Esophagus squamous epithelium (tissue), 5 donors: ENCODE results near the gene NUDT8. TPM values are rescaled to one million over a fixed set of nuclear protein-coding genes. Genes with fewer than 3 reads are reported as not detected.

Experiments used
- DNase-seq: peaks from one replicate; lab custom pipeline; 2025; lab: John Stamatoyannopoulos, UW
- H3K27ac ChIP-seq, 4 donors: fragments of 200-600 bp; sonication (generic); one replicate each; pipeline ENCODE4 v1.5.1; 2016 to 2019; ENCODE audit warnings: mild to moderate bottlenecking in 1 of 4
- H3K27me3 ChIP-seq, 4 donors: fragments of 200-600 bp; sonication (generic); 1 replicate in 3 of 4; 2 replicates in 1 of 4; pipeline versions ENCODE4 v1.5.1 to v1.6.0; 2017 to 2021; ENCODE audit warnings: antibody characterized with exemption in 1 of 4
- H3K36me3 ChIP-seq, 3 donors: fragments of 200-600 bp; sonication (generic); one replicate each; pipeline ENCODE4 v1.5.1; 2016 to 2019
- H3K4me1 ChIP-seq, 3 donors: fragments of 200-600 bp; sonication (generic); one replicate each; pipeline ENCODE4 v1.5.1; 2017 to 2019
- H3K4me3 ChIP-seq, 4 donors: fragments of 200-600 bp; sonication (generic); 1 replicate in 3 of 4; 2 replicates in 1 of 4; pipeline ENCODE4 v1.5.1; 2016 to 2019; ENCODE audit warnings: mild to moderate bottlenecking in 2 of 4, moderate library complexity in 1 of 4
- H3K9me3 ChIP-seq, 3 donors: fragments of 200-600 bp; sonication (generic); one replicate each; pipeline ENCODE4 v1.5.1; 2016 to 2019
- POLR2A ChIP-seq, 4 donors: fragments of 450-650 bp; IDR thresholded peaks; one replicate each; pipeline ENCODE4 v1.6.1; 2017; ENCODE audit warnings: antibody characterized with exemption in 4 of 4, mild to moderate bottlenecking in 4 of 4, moderate library complexity in 3 of 4
- WGBS, 2 donors: methylation state at CpG; one replicate each; pipeline ENCODE4 v1.1.5; 2018; 5-methylcytosine and 5-hydroxymethylcytosine counted together
- intact Hi-C: fragments of 100-400 bp; cut with DNase I; formaldehyde crosslinking; loops from one replicate; pipeline ENCODE4 v1.15.0; 2022
- small RNA-seq, 4 donors: library from RNA; depleted of rRNA; stranded (forward); fragments of <200 nt; gene quantifications; one replicate each; pipeline ENCODE3, GENCODE V24; 2016
- total RNA-seq, 4 donors: library from RNA; depleted of rRNA; stranded (reverse); fragments of >200 nt; gene quantifications; one replicate each; pipeline ENCODE4 v1.1.0, GENCODE V29; 2016
- TF ChIP-seq, protein P1 (sequence below), 6 experiments: fragments of 450-650 bp in 4 of 6; fragments of 200-600 bp in 2 of 6; sonication (generic) in 2 of 6; IDR thresholded peaks; one replicate each; pipeline ENCODE4 v1.5.1; 2016 to 2019; ENCODE audit warnings: antibody characterized with exemption in 6 of 6, mild to moderate bottlenecking in 4 of 6, moderate library complexity in 4 of 6
- donor health status: DM: yes; HTN: yes; CAD: no.

Gene NUDT8
- total RNA-seq, 4 donors from 2014 or later: 37.5 to 68.0 (median 47.0) TPM

DNA sequence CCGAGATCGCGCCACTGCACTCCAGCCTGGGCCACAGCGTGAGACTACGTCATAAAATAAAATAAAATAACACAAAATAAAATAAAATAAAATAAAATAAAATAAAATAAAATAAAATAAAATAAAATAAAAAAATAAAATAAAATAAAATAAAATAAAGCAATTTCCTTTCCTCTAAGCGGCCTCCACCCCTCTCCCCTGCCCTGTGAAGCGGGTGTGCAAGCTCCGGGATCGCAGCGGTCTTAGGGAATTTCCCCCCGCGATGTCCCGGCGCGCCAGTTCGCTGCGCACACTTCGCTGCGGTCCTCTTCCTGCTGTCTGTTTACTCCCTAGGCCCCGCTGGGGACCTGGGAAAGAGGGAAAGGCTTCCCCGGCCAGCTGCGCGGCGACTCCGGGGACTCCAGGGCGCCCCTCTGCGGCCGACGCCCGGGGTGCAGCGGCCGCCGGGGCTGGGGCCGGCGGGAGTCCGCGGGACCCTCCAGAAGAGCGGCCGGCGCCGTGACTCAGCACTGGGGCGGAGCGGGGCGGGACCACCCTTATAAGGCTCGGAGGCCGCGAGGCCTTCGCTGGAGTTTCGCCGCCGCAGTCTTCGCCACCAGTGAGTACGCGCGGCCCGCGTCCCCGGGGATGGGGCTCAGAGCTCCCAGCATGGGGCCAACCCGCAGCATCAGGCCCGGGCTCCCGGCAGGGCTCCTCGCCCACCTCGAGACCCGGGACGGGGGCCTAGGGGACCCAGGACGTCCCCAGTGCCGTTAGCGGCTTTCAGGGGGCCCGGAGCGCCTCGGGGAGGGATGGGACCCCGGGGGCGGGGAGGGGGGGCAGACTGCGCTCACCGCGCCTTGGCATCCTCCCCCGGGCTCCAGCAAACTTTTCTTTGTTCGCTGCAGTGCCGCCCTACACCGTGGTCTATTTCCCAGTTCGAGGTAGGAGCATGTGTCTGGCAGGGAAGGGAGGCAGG lies 46.2 kb downstream of the NUDT8 start, which contains the start of gene GSTP1:
GSTP1 (plus strand) TSS at position 566 of the 958 bp plus-strand sequence; CDS start at position 598, 32 bp downstream.
- H3K27me3 ChIP-seq: peaks cover 0 to 8% (median 0%) of the 10 kb centered on the region in 4 donors
- TF ChIP-seq POLR2A (IDR thresholded peaks at IDR 0.05): peak in 2 of 4 donors; percentile 91
- TF ChIP-seq, protein P1, sequence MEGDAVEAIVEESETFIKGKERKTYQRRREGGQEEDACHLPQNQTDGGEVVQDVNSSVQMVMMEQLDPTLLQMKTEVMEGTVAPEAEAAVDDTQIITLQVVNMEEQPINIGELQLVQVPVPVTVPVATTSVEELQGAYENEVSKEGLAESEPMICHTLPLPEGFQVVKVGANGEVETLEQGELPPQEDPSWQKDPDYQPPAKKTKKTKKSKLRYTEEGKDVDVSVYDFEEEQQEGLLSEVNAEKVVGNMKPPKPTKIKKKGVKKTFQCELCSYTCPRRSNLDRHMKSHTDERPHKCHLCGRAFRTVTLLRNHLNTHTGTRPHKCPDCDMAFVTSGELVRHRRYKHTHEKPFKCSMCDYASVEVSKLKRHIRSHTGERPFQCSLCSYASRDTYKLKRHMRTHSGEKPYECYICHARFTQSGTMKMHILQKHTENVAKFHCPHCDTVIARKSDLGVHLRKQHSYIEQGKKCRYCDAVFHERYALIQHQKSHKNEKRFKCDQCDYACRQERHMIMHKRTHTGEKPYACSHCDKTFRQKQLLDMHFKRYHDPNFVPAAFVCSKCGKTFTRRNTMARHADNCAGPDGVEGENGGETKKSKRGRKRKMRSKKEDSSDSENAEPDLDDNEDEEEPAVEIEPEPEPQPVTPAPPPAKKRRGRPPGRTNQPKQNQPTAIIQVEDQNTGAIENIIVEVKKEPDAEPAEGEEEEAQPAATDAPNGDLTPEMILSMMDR (IDR thresholded peaks at IDR 0.05): peak; percentile 49 to 84 (median 76)
- intact Hi-C loops: no loop called here
- no peaks in the 10 kb centered on the region for H3K9me3 ChIP-seq
- peak; percentile 43 for DNase-seq
- peak within 1 kb of the TSS; percentile 97 to 100 (median 99) for H3K27ac ChIP-seq
- 0 to 1% methylated on average over 28 to 36 of the region's 81 CpGs for WGBS, 2 donors
- H3K36me3 ChIP-seq: peaks cover 0 to 39% (median 15%) of the 10 kb centered on the region in 3 donors
- peaks cover 30 to 84% (median 30%) of the 10 kb centered on the region in 3 donors for H3K4me1 ChIP-seq
- H3K4me3 ChIP-seq: peak within 1 kb of the TSS; percentile 69 to 93 (median 82)

DNA sequence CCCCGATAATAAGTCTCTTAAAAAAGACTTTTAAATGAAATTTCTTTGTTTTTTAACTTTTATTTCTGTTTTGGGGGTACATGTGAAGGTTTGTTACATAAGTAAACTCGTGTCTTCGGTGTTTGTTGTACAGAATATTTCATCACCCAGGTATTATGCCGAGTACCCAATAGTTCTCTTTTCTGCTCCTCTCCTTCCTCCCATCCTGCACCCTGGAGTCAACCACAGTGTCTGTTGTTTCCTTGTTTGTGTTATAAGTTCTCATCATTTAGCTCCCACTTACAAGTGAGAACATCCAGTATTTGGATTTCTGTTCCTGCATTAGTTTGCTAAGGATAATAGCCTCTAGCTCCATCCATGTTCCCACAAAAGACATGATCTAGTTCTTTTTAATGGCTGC lies 47.7 kb downstream of the NUDT8 start:
- H3K36me3 ChIP-seq: peaks cover 0 to 24% (median 14%) of the 10 kb centered on the region in 3 donors
- no peaks in the 10 kb centered on the region for H3K9me3 ChIP-seq
- H3K27ac ChIP-seq: peak overlapping the region; percentile 85 to 100 (median 98)
- TF ChIP-seq, protein P1 (IDR thresholded peaks at IDR 0.05): no peak
- no peak for TF ChIP-seq POLR2A (IDR thresholded peaks at IDR 0.05)
- H3K4me1 ChIP-seq: peaks cover 26 to 70% (median 30%) of the 10 kb centered on the region in 3 donors
- DNase-seq: no peak
- H3K4me3 ChIP-seq: no peak overlapping the region
- peaks cover 0 to 23% (median 0%) of the 10 kb centered on the region in 4 donors for H3K27me3 ChIP-seq
- WGBS, 2 donors: 47 to 59% methylated on average over 4 of the region's 4 CpGs
- intact Hi-C loops: no loop called here

DNA sequence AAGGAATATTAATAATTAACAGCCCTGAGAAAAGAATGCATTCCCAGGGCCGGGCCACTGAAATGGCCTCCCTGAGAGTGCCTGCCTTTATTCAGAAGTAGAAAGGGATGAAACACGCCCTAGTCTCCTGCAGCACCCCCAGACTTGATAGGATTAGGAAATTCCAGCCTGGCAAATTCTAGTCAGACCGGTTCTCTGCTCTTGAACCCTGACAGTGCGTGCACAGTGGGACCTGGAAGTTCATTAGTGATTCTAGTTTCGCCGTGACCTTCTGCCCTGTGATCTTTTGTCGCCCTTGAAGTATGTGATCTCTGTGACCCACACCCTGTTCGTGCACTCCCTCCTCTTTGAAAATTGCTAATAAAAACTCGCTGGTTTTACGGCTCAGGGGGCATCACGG lies 48.3 kb downstream of the NUDT8 start:
- DNase-seq: no peak
- 25 to 33% methylated on average over 9 to 11 of the region's 11 CpGs for WGBS, 2 donors
- intact Hi-C loops: no loop called here
- Histone ChIP-seq H3K4me1 (peaks cover 23 to 64% (median 27%) of the 10 kb centered on the region in 3 donors), H3K36me3 (peaks cover 0 to 19% (median 9%) of the 10 kb centered on the region in 3 donors), H3K27me3 (peaks cover 0 to 28% (median 0%) of the 10 kb centered on the region in 4 donors), H3K4me3 (no peak overlapping the region), H3K27ac (peak overlapping the region; percentile 51 to 100 (median 98)), H3K9me3 (no peaks in the 10 kb centered on the region)
- no peak for TF ChIP-seq POLR2A (IDR thresholded peaks at IDR 0.05)
- TF ChIP-seq, protein P1 (IDR thresholded peaks at IDR 0.05): no peak

DNA sequence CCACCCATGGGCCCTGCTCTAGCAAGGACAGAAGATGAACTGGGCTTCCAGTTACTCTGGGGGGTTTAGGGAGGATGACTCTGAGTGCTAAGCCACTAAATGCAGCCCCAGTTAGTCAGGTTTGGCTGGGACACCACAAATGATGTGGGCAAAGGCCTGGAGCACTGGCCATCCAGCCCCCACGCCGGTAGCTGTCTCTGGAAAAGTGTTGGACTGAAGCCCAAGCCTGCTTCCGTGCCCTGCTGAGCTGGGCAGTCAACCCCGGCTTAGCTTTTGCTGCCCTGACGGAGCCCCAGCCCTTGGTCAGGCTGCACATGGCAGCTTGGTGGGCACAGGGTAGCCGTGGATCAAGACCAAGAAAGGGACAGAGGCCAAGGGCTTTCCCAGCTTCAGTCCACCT lies 51.8 kb downstream of the NUDT8 start:
- Histone ChIP-seq H3K27me3 (peaks cover 0 to 39% (median 0%) of the 10 kb centered on the region in 4 donors), H3K36me3 (no peaks in the 10 kb centered on the region), H3K4me3 (no peak overlapping the region), H3K4me1 (peaks cover 5 to 39% (median 7%) of the 10 kb centered on the region in 3 donors), H3K27ac (no peak overlapping the region), H3K9me3 (no peaks in the 10 kb centered on the region)
- no CpG with 5 or more reads among the region's 6 CpGs for WGBS, 2 donors
- no peak for DNase-seq
- intact Hi-C loops: no loop called here
- no peak for TF ChIP-seq POLR2A (IDR thresholded peaks at IDR 0.05)
- TF ChIP-seq, protein P1 (IDR thresholded peaks at IDR 0.05): no peak

Small RNA genes within 50 kb of the gene (small RNA-seq; reads per million reads assigned to genes)
- gene AP003385.3: 0 reads per million in 4 donors

Other genes starting within 250 kb of the NUDT8 start
- gene RAD9A, start 238.0 kb downstream of the NUDT8 start, total RNA-seq: 10 to 100 TPM; 10.6 to 18.3 (median 12.7) TPM
- gene PPP1CA, start 228.1 kb downstream of the NUDT8 start, total RNA-seq: 100 to 1,000 TPM; 146 to 202 (median 185) TPM
- gene TBC1D10C, start 225.9 kb downstream of the NUDT8 start, total RNA-seq: 1 to 10 TPM; 1.7 to 7.2 (median 3.5) TPM
- gene CARNS1, start 214.3 kb downstream of the NUDT8 start, total RNA-seq: under 1 TPM; 0.09 to 0.76 (median 0.25) TPM
- 100 to 1,000 TPM in 3 of 4 donors, 10 to 100 TPM in 1; 67.5 to 121 (median 113) TPM for gene RPS6KB2, start 201.4 kb downstream of the NUDT8 start, total RNA-seq
- gene PTPRCAP, start 192.3 kb downstream of the NUDT8 start, total RNA-seq: 10 to 100 TPM in 1 of 4 donors, 1 to 10 TPM in 3; 5.9 to 14.1 (median 6.8) TPM
- 100 to 1,000 TPM in 1 of 4 donors, 10 to 100 TPM in 3; 52.2 to 122 (median 57.6) TPM for gene CORO1B, start 186.5 kb downstream of the NUDT8 start, total RNA-seq
- gene GPR152, start 177.2 kb downstream of the NUDT8 start, total RNA-seq: not detected
- under 1 TPM in 1 of 4 donors, not detected in 3; 0.38 TPM for gene CABP4, start 174.6 kb downstream of the NUDT8 start, total RNA-seq
- gene TMEM134, start 160.7 kb downstream of the NUDT8 start, total RNA-seq: 100 to 1,000 TPM; 109 to 205 (median 145) TPM
- 10 to 100 TPM; 16.8 to 63.3 (median 28.3) TPM for gene AIP, start 146.9 kb downstream of the NUDT8 start, total RNA-seq
- 10 to 100 TPM; 24.5 to 35.9 (median 28.7) TPM for gene PITPNM1, start 124.6 kb downstream of the NUDT8 start, total RNA-seq
- gene CDK2AP2, start 121.8 kb downstream of the NUDT8 start, total RNA-seq: 10 to 100 TPM; 32.0 to 55.2 (median 38.1) TPM
- gene CABP2, start 106.5 kb downstream of the NUDT8 start, total RNA-seq: not detected
- 1,000 to 10,000 TPM; 2,883 to 4,990 (median 3,239) TPM for gene GSTP1, start 46.1 kb downstream of the NUDT8 start, total RNA-seq
- 100 to 1,000 TPM; 206 to 260 (median 254) TPM for gene NDUFV1, start 23.0 kb downstream of the NUDT8 start, total RNA-seq
- gene TBX10, start 9.8 kb upstream of the NUDT8 start, total RNA-seq: not detected
- gene ACY3, start 20.8 kb upstream of the NUDT8 start, total RNA-seq: under 1 TPM in 1 of 4 donors, not detected in 3; 0.44 TPM
- gene ALDH3B2, start 44.7 kb upstream of the NUDT8 start, total RNA-seq: 100 to 1,000 TPM in 3 of 4 donors, 10 to 100 TPM in 1; 62.6 to 181 (median 120) TPM